Activated CD8-positive, alpha-beta T cell treated with anti-CD3 and anti-CD28 coated beads for 36 hours (primary cell): ENCODE results near the gene CUL3. TPM values are rescaled to one million over a fixed set of nuclear protein-coding genes. Genes with fewer than 3 reads are reported as not detected.
A peak's percentile ranks its signal among the peaks of the same experiment; 100 is the strongest.
"Not testable (repeated sequence)": the region's sequence is repeated elsewhere in the genome, so short reads cannot be mapped to it uniquely, and the experiment has no call there.

ENCODE experiments used
- ATAC-seq: fragments of 200-7000 bp; cut with Tn5 transposase; one replicate; pipeline ENCODE4 v1.10.0; 2021; ENCODE audit warnings: mild to moderate bottlenecking, moderate library complexity
- CTCF ChIA-PET: fragments of 350-600 bp; sonication (Branson Sonifier 250); formaldehyde crosslinking; loops from one replicate; lab custom pipeline; 2021; ENCODE audit warnings: antibody characterized with exemption; lab: Charles Lee
- POLR2A ChIA-PET: fragments of 350-600 bp; sonication (Branson Sonifier 250); formaldehyde crosslinking; loops from one replicate; lab custom pipeline; 2021; ENCODE audit warnings: antibody characterized with exemption; lab: Charles Lee
- DNase-seq: peaks from one replicate; pipeline ENCODE4 v3.0.0-alpha.2; 2020
- H3K27ac Mint-ChIP-seq: one replicate; pipeline ENCODE4 v1.8.0; 2021; ENCODE audit warnings: mild to moderate bottlenecking, mixed read lengths
- H3K27me3 Mint-ChIP-seq: one replicate; pipeline ENCODE4 v1.8.0; 2021; ENCODE audit warnings: mixed read lengths
- H3K36me3 Mint-ChIP-seq: one replicate; pipeline ENCODE4 v1.8.0; 2021; ENCODE audit warnings: low read depth, mixed read lengths
- H3K4me1 Mint-ChIP-seq: one replicate; pipeline ENCODE4 v1.8.0; 2021; ENCODE audit warnings: low read depth, mixed read lengths
- H3K4me3 Mint-ChIP-seq: one replicate; pipeline ENCODE4 v1.8.0; 2021; ENCODE audit warnings: mild to moderate bottlenecking, moderate library complexity, mixed read lengths
- H3K9me3 Mint-ChIP-seq: one replicate; pipeline ENCODE4 v1.8.0; 2021; ENCODE audit warnings: mixed read lengths
- CTCF ChIP-seq: fragments of 200-600 bp; IDR thresholded peaks from one replicate; pipeline ENCODE4 v1.8.0; 2022; ENCODE audit warnings: antibody characterized with exemption, mild to moderate bottlenecking
- intact Hi-C: fragments of 100-400 bp; cut with micrococcal nuclease; formaldehyde crosslinking; loops from one replicate; pipeline ENCODE4 v1.10.0; 2022
- total RNA-seq, 2 experiments: library from RNA; stranded (reverse); gene quantifications; one replicate each; pipeline ENCODE4 v1.2.3, GENCODE V29; 2021

The CUL3 gene
- total RNA-seq, 2 experiments from 2014 or later: 75.0 to 76.7 TPM

- TF ChIP-seq CTCF: no peak
- no peaks in the 10 kb centered on the region for H3K27me3 Mint-ChIP-seq
- H3K9me3 Mint-ChIP-seq: no peaks in the 10 kb centered on the region
- no peak for DNase-seq
- no peak for ATAC-seq
- POLR2A ChIA-PET: no interaction called here
- H3K27ac Mint-ChIP-seq: no peak overlapping the region
- H3K4me3 Mint-ChIP-seq: no peak overlapping the region
- intact Hi-C loops: no loop called here
- no peaks in the 10 kb centered on the region for H3K36me3 Mint-ChIP-seq
- H3K4me1 Mint-ChIP-seq: peaks cover 4% of the 10 kb centered on the region
- CTCF ChIA-PET: interaction anchor here (1.0 to 1.5 kb wide), 2 partner anchors 23 to 59 kb away, joined by 3 to 4 read pairs; no protein-coding TSS in a partner anchor
Measured at GRCh38 chr2:224591220-224591619, 6.1 kb upstream of the CUL3 start.

- Mint-ChIP-seq H3K4me1 (peaks cover 21% of the 10 kb centered on the region), H3K27ac (peak overlapping the region; percentile 95), H3K27me3 (no peaks in the 10 kb centered on the region), H3K9me3 (no peaks in the 10 kb centered on the region), H3K36me3 (peaks cover 21% of the 10 kb centered on the region), H3K4me3 (peak overlapping the region; percentile 95)
- no peak for DNase-seq
- intact Hi-C loops: no loop called here
- no peak for TF ChIP-seq CTCF
- ChIA-PET POLR2A (interaction anchor here (1.4 to 2.3 kb wide), 3 partner anchors 11 to 62 kb away, joined by 3 to 8 read pairs (median 6); no protein-coding TSS in a partner anchor), CTCF (interaction anchor here (1.1 to 1.9 kb wide), 2 partner anchors 16 to 66 kb away, joined by 3 to 5 read pairs; no protein-coding TSS in a partner anchor)
- ATAC-seq: no peak
Measured at GRCh38 chr2:224586127-224586695, 1.0 kb upstream of the CUL3 start.

- POLR2A ChIA-PET: interaction anchor here (1.0 to 2.4 kb wide), 7 partner anchors 9 to 184 kb away, joined by 3 to 11 read pairs (median 3); no protein-coding TSS in a partner anchor
- no peak for TF ChIP-seq CTCF
- H3K4me3 Mint-ChIP-seq: peak overlapping the region; percentile 95
Measured at GRCh38 chr2:224584785-224585210, 365 bp downstream of the CUL3 start.

GRCh38 chr2:224584111-224584784 is 915 bp downstream of the CUL3 start:
- Mint-ChIP-seq H3K9me3 (no peaks in the 10 kb centered on the region), H3K36me3 (peaks cover 29% of the 10 kb centered on the region), H3K27me3 (no peaks in the 10 kb centered on the region), H3K4me1 (peaks cover 40% of the 10 kb centered on the region), H3K27ac (peak overlapping the region; percentile 87), H3K4me3 (peak overlapping the region; percentile 98)
- peak; percentile 38 for DNase-seq
- ChIA-PET POLR2A (interaction anchor here (1.0 to 2.4 kb wide), 8 partner anchors 9 to 184 kb away, joined by 3 to 11 read pairs (median 4); no protein-coding TSS in a partner anchor), CTCF (interaction anchor here (0.7 to 1.2 kb wide), 3 partner anchors 9 to 64 kb away, joined by 3 to 4 read pairs (median 3); no protein-coding TSS in a partner anchor)
- intact Hi-C loops: loop anchor here (5.0 kb wide), 1 partner anchor 62 kb away; no protein-coding TSS in a partner anchor
- no peak for TF ChIP-seq CTCF
- no peak for ATAC-seq

More at GRCh38 chr2:224584785-224585210, 365 bp downstream of the CUL3 start:
- H3K9me3 Mint-ChIP-seq: no peaks in the 10 kb centered on the region
- peaks cover 34% of the 10 kb centered on the region for H3K4me1 Mint-ChIP-seq
- DNase-seq: peak; percentile 72
- H3K27ac Mint-ChIP-seq: peak overlapping the region; percentile 88
- H3K36me3 Mint-ChIP-seq: peaks cover 24% of the 10 kb centered on the region
- peak; percentile 26 for ATAC-seq
- CTCF ChIA-PET: interaction anchor here (1.1 to 1.2 kb wide), 2 partner anchors 14 to 64 kb away, joined by 3 to 4 read pairs; no protein-coding TSS in a partner anchor
- H3K27me3 Mint-ChIP-seq: no peaks in the 10 kb centered on the region
- intact Hi-C loops: loop anchor here (5.0 kb wide), 1 partner anchor 62 kb away; no protein-coding TSS in a partner anchor

- intact Hi-C loops: loop anchor here (5.0 kb wide), 1 partner anchor 61 kb away; no protein-coding TSS in a partner anchor
- not testable (repeated sequence) for H3K9me3 Mint-ChIP-seq, DNase-seq, H3K27ac Mint-ChIP-seq, ATAC-seq, H3K27me3 Mint-ChIP-seq
- peaks cover 30% of the 10 kb centered on the region for H3K36me3 Mint-ChIP-seq
- ChIA-PET CTCF (interaction anchor here (1.4 kb wide), 1 partner anchor 15 kb away, joined by 3 read pairs; no protein-coding TSS in a partner anchor), POLR2A (interaction anchor here (0.6 to 1.2 kb wide), 2 partner anchors 23 to 35 kb away, joined by 3 to 4 read pairs; no protein-coding TSS in a partner anchor)
- H3K4me1 Mint-ChIP-seq: peaks cover 46% of the 10 kb centered on the region
- peak overlapping the region; percentile 98 for H3K4me3 Mint-ChIP-seq
Measured at GRCh38 chr2:224583033-224583432, 2.1 kb downstream of the CUL3 start.
